COLO668 (cell line): ENCODE data around the gene SAC3D1.
"Not testable (repeated sequence)": the region's sequence is repeated elsewhere in the genome, so short reads cannot be mapped to it uniquely, and the experiment has no call there.

Source experiments
- DNase-seq: peaks from one replicate; lab custom pipeline; 2025; ENCODE audit not compliant: unreplicated experiment; lab: John Stamatoyannopoulos, UW

The SAC3D1 gene

DNA sequence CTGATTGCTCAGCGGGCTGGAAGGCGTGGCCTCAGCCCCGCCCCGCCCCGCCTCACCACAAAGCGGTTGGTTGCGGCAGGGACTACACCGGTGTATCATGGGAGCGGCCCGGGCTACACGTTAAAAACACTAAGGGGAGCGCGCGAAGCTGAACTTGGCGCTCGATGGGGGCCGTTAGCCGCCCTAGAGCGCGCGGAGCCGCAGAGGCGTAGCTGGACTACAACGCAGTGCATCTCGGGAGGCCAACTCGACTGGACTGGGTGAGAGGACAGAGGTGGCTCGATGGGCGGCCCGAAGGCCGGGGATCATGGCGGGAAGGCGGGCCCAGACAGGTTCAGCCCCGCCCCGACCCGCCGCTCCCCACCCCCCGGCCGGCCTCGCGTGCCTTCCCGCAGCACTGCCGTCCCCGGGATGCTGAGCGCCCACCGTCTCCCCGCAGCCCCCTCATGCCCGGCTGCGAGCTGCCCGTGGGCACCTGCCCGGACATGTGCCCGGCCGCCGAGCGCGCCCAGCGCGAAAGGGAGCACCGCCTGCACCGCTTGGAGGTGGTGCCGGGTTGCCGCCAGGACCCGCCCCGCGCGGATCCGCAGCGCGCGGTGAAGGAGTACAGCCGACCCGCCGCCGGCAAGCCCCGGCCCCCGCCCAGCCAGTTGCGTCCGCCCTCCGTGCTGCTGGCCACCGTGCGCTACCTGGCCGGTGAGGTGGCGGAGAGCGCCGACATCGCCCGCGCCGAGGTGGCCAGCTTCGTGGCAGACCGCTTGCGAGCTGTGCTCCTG is at the start of gene SAC3D1:
Gene SAC3D1, plus strand, starts transcription at position 364 of the 776 bp plus-strand sequence. Its CDS starts 83 bp downstream, at position 447.
- DNase-seq: peak; percentile 96

- DNase-seq: no peak
These were observed 46.7 kb upstream of the SAC3D1 start for GRCh38 chr11:64994318-64994717.

- no peak for DNase-seq
These were observed 44.7 kb upstream of the SAC3D1 start for GRCh38 chr11:64996327-64996709.

- DNase-seq: peak; percentile 74
These were observed 44.2 kb upstream of the SAC3D1 start, which contains the start of gene BATF2 for GRCh38 chr11:64996710-64997380. Gene BATF2, minus strand, starts transcription at chr11:64996971. Its CDS starts 57 bp downstream, at chr11:64996914.

GRCh38 chr11:64998141-64998540 is 42.9 kb upstream of the SAC3D1 start:
- peak; percentile 18 for DNase-seq

- DNase-seq: peak; percentile 66
These were observed 42.1 kb upstream of the SAC3D1 start for GRCh38 chr11:64998690-64999431.

GRCh38 chr11:64999478-64999877 is 41.5 kb upstream of the SAC3D1 start:
- no peak for DNase-seq

GRCh38 chr11:65002706-65003105 is 38.3 kb upstream of the SAC3D1 start:
- DNase-seq: no peak

DNA sequence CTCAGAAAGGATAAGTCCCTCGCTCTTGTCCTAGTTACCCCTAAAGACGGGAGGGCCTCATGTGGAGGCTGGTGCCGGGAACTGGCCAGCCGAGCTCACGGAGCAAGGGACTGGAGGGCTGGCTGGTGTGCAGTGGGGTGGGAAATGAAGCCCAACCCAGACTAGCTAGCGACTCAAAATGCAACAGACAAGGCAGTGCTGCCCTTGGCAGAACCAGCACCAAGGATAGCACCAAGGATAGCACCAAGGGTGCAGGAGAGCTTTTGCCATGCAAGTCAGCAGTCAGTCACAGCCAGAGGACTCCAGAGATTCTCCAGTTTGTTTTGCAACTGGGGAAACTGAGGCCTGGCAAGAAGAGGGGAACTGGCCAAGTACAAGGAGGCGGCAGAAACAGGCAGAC is 37.7 kb upstream of the SAC3D1 start:
- no peak for DNase-seq

DNA sequence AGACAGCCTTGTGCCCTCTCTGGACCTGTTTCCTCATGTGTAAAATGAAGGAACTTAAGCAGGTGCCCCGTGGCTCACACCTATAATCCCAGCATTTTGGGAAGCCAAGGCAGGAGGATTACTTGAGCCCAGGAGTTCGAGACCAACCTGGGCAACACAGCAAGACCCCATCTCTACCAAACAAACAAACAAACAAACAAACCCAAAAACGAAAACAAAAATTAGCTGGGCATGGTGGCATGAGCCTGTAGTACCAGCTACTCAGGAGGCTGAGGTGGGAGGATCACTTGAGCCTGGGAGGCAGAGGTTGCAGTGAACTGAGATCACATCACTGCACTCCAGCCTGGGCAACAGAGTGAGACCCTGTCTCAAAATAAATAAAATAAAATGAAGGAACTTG is 37.0 kb upstream of the SAC3D1 start:
- not testable (repeated sequence) for DNase-seq

DNA sequence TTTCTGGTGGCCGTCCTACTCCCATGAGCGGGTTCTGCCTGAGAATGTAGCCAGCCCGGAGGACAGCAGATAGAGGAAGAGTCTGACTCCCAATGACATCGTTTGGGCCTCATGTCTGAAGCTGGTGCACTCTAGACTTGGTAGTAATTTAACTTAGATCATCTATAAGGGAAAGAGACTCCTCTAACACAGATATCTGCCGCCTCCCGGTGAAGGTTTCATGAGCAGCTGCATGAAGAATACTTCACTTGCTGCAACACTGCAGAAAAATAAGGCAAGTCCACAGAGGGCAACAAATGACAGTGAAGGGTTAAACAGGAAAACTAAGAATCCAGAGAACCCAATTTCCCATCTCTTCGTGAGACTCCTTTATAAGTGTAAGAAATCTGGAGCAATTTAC is 33.0 kb upstream of the SAC3D1 start:
- no peak for DNase-seq

GRCh38 chr11:65008873-65009272 is 32.1 kb upstream of the SAC3D1 start:
- DNase-seq: no peak

DNA sequence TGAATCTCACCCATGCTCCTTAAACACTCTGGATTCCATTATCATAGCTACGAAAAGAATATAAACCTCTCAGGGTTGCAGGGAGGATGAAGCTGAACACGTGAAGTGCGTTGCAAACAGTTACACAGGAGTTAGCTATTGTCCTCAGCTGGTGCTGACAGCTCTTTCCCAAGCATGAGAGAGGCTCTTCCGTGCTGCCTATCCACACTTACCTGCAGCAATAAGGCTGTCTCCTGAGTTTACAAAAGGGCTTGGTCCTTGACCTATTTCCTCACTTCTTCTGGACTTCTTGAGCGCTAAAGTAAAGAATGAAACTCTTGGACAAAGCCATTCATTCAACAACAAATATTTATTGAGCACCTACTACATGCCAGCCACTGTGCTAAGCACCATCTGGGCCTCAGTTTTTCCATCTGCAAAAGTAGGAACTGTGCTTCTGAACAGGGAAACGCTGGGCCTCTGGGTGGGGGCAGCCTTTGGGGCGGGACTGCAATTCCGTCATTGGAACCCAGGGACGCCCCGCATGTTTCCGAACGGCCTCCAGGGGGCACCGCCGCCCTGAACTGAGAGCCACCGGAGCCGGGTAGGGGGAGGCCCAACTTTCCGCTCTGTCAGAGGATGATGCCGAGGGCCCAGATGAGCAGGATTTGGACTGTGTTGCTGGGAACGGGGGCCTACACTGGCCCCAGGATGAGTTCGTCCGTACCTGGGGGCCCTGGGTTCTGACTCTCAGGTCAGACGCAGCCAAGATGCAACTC is 27.7 kb upstream of the SAC3D1 start:
- peak; percentile 89 for DNase-seq

DNA sequence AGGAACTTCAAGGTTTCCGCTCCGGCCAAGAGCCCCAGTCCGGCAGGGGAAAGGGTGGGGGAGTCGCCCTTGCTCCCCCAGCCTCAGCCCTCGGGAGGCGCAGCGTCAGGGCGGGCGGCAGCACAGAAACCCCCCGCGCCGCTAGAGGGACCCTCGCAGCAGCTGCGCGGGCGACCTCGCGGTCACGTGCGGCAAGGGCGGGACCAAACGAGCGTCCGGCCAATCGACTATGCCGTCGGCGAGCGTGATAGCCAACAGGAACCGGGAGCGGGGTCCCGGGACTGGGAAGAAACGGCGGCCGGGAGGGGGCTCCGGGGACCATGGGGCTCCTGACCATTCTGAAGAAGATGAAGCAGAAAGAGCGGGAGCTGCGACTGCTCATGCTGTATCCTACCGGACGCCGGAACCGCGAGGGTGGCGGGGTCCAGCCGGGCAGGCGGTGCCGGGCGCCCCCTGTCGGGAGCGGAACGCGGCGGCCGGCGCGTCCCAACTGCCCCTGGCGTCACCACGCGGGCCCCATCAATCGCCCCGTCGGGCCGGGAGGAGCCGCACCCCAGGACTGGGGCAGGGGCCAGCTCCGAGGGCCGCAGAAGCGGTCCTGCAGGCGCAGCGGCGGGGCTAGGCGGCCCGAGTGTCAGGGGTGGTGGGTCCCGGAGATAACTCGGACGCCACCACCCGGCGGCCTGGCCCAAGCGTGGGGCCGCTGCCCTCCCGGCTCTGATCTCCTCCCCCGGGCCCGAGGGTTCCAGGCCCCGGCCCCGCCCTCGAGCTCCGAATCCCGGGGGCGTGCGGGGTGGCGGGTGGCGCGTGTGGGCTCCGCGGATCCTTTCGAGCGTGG is 26.9 kb upstream of the SAC3D1 start, which contains the start of gene ARL2:
Gene ARL2, plus strand, starts transcription at position 273 of the 838 bp plus-strand sequence. Its CDS starts 48 bp downstream, at position 321.
- DNase-seq: peak; percentile 91

- DNase-seq: no peak
These were observed 26.2 kb upstream of the SAC3D1 start for GRCh38 chr11:65014726-65015227.

- DNase-seq: no peak
These were observed 24.3 kb upstream of the SAC3D1 start for GRCh38 chr11:65016705-65017104.

GRCh38 chr11:65017937-65018336 is 23.1 kb upstream of the SAC3D1 start:
- DNase-seq: no peak

GRCh38 chr11:65019824-65020223 is 21.2 kb upstream of the SAC3D1 start:
- DNase-seq: no peak

- DNase-seq: no peak
These were observed 20.0 kb upstream of the SAC3D1 start for GRCh38 chr11:65021003-65021402.

- DNase-seq: no peak
These were observed 19.5 kb upstream of the SAC3D1 start for GRCh38 chr11:65021509-65021908.
